ENCODE results near the gene URB1.

DNA sequence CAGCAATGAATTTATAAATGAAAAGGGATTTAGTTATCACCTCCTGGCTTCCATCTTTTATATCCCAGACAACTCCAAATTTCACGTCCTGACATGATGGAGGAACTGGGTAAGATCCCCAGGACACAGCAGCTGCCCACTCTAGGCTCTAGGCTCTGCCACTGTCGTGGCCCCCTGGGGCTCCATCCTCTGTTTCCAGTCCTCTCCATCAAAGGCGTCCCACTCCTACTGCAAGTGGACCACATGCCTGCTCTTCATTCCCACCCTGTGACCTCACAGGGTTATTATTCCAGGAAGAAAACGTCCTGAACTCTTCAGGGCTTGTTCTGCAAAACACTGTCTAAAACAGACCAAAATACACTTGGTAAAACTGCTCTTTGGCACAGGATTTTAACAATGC, 11.9 kb downstream of the URB1 start:
- TF ChIP-seq SIN3A (IDR thresholded peaks at IDR 0.05; ENCODE audit: borderline replicate concordance, low read depth, low read length) (no peak), MEF2A (IDR thresholded peaks at IDR 0.05; ENCODE audit: borderline replicate concordance, low read depth) (no peak), FOXM1 (IDR thresholded peaks at IDR 0.05; ENCODE audit: low read depth) (no peak), POLR2AphosphoS5 (IDR thresholded peaks at IDR 0.05; ENCODE audit: low read depth, low read length) (no peak), NRF1 (IDR thresholded peaks at IDR 0.05; ENCODE audit: low read depth, low read length) (no peak)
- TF ChIP-seq, protein P1, sequence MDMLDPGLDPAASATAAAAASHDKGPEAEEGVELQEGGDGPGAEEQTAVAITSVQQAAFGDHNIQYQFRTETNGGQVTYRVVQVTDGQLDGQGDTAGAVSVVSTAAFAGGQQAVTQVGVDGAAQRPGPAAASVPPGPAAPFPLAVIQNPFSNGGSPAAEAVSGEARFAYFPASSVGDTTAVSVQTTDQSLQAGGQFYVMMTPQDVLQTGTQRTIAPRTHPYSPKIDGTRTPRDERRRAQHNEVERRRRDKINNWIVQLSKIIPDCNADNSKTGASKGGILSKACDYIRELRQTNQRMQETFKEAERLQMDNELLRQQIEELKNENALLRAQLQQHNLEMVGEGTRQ (IDR thresholded peaks at IDR 0.05; ENCODE audit: borderline replicate concordance, low read depth, low read length), result no peak
